Measurements from ENCODE around the gene PTGES3.

Gene PTGES3

GRCh38 chr12:56694161-56694560 is 6.1 kb upstream of the PTGES3 start:
- Histone ChIP-seq H3K9me3 (no peaks in the 10 kb centered on the region), H3K4me3 (ENCODE audit: low read depth, low read length) (no peak overlapping the region), H3K27me3 (no peaks in the 10 kb centered on the region), H3K4me1 (peaks cover 11% of the 10 kb centered on the region), H3K36me3 (no peaks in the 10 kb centered on the region)
- TF ChIP-seq CTCF (IDR thresholded peaks at IDR 0.05; ENCODE audit: low read depth, low read length): no peak
- no peak for DNase-seq

- Histone ChIP-seq H3K4me3 (ENCODE audit: low read depth, low read length) (peak overlapping the region; percentile 53), H3K27me3 (no peaks in the 10 kb centered on the region), H3K4me1 (no peaks in the 10 kb centered on the region; the same call in 1 of the 2 replicates), H3K36me3 (peaks cover 20% of the 10 kb centered on the region), H3K9me3 (no peaks in the 10 kb centered on the region)
- DNase-seq: no peak
- TF ChIP-seq CTCF (IDR thresholded peaks at IDR 0.05; ENCODE audit: low read depth, low read length): no peak
Observed at GRCh38 chr12:56688846-56689109, 694 bp upstream of the PTGES3 start.

GRCh38 chr12:56687223-56688128 is 608 bp downstream of the PTGES3 start:
- no peaks in the 10 kb centered on the region for H3K27me3 ChIP-seq
- peak overlapping the region; percentile 100 for H3K4me3 ChIP-seq (ENCODE audit: low read depth, low read length)
- peak; percentile 28 for DNase-seq
- no peak for TF ChIP-seq CTCF (IDR thresholded peaks at IDR 0.05; ENCODE audit: low read depth, low read length)
- H3K9me3 ChIP-seq: no peaks in the 10 kb centered on the region
- peaks cover 25% of the 10 kb centered on the region for H3K36me3 ChIP-seq
- no peaks in the 10 kb centered on the region; the same call in 1 of the 2 replicates for H3K4me1 ChIP-seq

DNA sequence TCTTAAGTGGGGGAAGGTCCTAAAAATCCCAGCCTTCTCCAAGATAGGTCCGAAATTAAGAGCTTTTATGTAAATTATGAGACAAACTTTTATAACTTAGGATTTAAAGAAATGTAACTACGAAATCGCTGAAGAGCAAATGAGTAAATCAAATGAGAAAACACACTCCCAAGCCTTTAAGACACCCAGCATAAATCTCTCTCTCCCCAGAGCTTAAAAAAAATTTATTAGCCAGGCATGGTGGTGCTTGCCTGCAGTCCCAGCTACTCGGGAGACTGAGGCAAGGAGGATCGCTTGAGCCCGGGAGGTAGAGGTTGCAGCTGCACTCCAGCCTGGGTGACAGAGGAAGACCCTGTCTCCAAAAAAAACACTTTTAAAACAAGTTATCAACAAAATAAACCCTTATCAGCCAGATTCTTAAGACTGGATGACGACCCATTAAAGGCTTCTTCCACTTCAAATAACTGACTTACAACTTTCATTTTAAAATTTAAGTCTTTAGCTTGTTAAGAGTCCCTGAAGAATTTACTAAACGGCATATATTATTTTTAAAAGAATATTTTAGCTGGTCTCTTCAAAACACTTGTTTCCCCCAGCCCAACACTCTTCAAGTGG is 3.2 kb downstream of the PTGES3 start:
- no peak for DNase-seq
- no peak for TF ChIP-seq CTCF (IDR thresholded peaks at IDR 0.05; ENCODE audit: low read depth, low read length)
- Histone ChIP-seq H3K36me3 (peaks cover 43% of the 10 kb centered on the region), H3K4me3 (ENCODE audit: low read depth, low read length) (peak overlapping the region; percentile 100), H3K27me3 (no peaks in the 10 kb centered on the region), H3K4me1 (no peaks in the 10 kb centered on the region; the same call in 1 of the 2 replicates), H3K9me3 (no peaks in the 10 kb centered on the region)

DNA sequence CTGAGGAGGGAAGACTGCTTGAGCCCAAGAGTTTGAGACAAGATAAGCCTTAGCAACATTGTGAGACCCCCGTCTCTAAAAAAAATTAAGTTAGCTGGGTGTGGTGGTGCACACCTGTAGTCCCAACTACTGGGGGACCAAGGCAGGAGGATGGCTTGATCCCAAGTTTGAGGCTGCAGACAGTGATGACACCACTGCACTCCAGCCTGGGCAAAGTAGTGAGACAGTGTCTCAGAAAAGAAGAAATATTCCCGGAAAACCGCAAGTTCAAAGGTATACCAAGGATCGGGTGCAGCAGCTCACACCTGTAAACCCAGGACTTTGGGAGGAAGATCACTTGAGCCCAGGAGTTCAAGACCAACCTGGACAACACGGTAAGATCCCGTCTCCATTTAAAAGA is 5.8 kb downstream of the PTGES3 start:
- TF ChIP-seq CTCF (IDR thresholded peaks at IDR 0.05; ENCODE audit: low read depth, low read length): no peak
- no peak overlapping the region for H3K4me3 ChIP-seq (ENCODE audit: low read depth, low read length)
- H3K9me3 ChIP-seq: no peaks in the 10 kb centered on the region
- DNase-seq: no peak
- H3K27me3 ChIP-seq: no peaks in the 10 kb centered on the region
- peaks cover 63% of the 10 kb centered on the region for H3K36me3 ChIP-seq
- H3K4me1 ChIP-seq: no peaks in the 10 kb centered on the region; the same call in 1 of the 2 replicates

Measured in BE2C (cell line).